Lung (tissue), 12 donors: ENCODE results near the gene ZNF350. TPM values are rescaled to one million over a fixed set of nuclear protein-coding genes. Genes with fewer than 3 reads are reported as not detected.
"Not testable (repeated sequence)": the region's sequence is repeated elsewhere in the genome, so short reads cannot be mapped to it uniquely, and the experiment has no call there.

Experiments used
- ATAC-seq: fragments of 200-7000 bp; cut with Tn5 transposase; one replicate; pipeline ENCODE4 v1.9.1; 2020; ENCODE audit warnings: moderate number of reproducible peaks; ENCODE audit not compliant: insufficient read depth, low FRiP score
- DNase-seq, 3 donors: peaks; one replicate each; pipeline ENCODE4 v3.0.0-alpha.2; 2013 to 2017
- H3K27ac ChIP-seq, 2 donors: one replicate each; pipeline ENCODE4 v1.5.1; 2013; ENCODE audit warnings: mild to moderate bottlenecking in 2 of 2, moderate library complexity in 2 of 2, control low read depth in 1 of 2, inconsistent platforms in 1 of 2, low read depth in 1 of 2, low read length in 1 of 2
- H3K27me3 ChIP-seq, 3 donors: one replicate each; pipeline ENCODE4 v1.5.1; 2013; ENCODE audit warnings: low read length in 2 of 3; ENCODE audit not compliant: control insufficient read depth in 3 of 3, insufficient read depth in 3 of 3
- H3K36me3 ChIP-seq, 4 donors: one replicate each; pipeline ENCODE4 v1.5.1; 2013; ENCODE audit warnings: low read length in 4 of 4, mild to moderate bottlenecking in 1 of 4, moderate library complexity in 1 of 4; ENCODE audit not compliant: control insufficient read depth in 4 of 4, insufficient read depth in 4 of 4
- H3K4me1 ChIP-seq, 5 donors: one replicate each; pipeline ENCODE4 v1.5.1; 2013; ENCODE audit warnings: low read length in 5 of 5, mild to moderate bottlenecking in 2 of 5, moderate library complexity in 1 of 5; ENCODE audit not compliant: control insufficient read depth in 5 of 5, insufficient read depth in 5 of 5
- H3K4me3 ChIP-seq: one replicate; pipeline ENCODE4 v1.5.1; 2013; ENCODE audit warnings: mild to moderate bottlenecking, control low read depth, moderate library complexity
- H3K9ac ChIP-seq, 2 donors: one replicate each; pipeline ENCODE4 v1.5.1; 2013; ENCODE audit warnings: low read length in 2 of 2, control low read depth in 1 of 2; ENCODE audit not compliant: insufficient read depth in 1 of 2
- H3K9me3 ChIP-seq, 4 donors: one replicate each; pipeline ENCODE4 v1.5.1; 2013; ENCODE audit warnings: low read length in 3 of 4, mild to moderate bottlenecking in 1 of 4, moderate library complexity in 1 of 4; ENCODE audit not compliant: control insufficient read depth in 4 of 4, insufficient read depth in 3 of 4
- WGBS, 2 donors: extraction: QIAGEN DNeasy Blood & Tissue Kit; methylation state at CpG; one replicate each; pipeline ENCODE4 v1.1.7; 2013; 5-methylcytosine and 5-hydroxymethylcytosine counted together
- polyA plus RNA-seq, 2 donors: library from polyadenylated mRNA; stranded (reverse); fragments of 200-250 nt; gene quantifications; one replicate each; pipeline ENCODE4 v1.2.1, GENCODE V29; 2013
- total RNA-seq, 2 donors: library from RNA; depleted of rRNA in 1 of 2; stranded (reverse); fragments of >200 nt in 1 of 2; gene quantifications; one replicate each; pipeline ENCODE4 v1.2.1, GENCODE V29; 2014 to 2021
- TF ChIP-seq, protein P1 (sequence below): IDR thresholded peaks from 2 replicates; pipeline ENCODE4 v1.5.1; 2012; ENCODE audit warnings: mild to moderate bottlenecking; ENCODE audit errors: control extremely low read depth, extremely low read depth
- donor health status: control.
- donor health status: control.
- donor health status: Bipolar disorder and iron deficiency.
- donor health status: healthy.
- donor health status: DM: yes; HTN: yes; CAD: no.

ZNF350 gene
- total and polyA plus RNA-seq, 4 donors, result 7.3 to 14.4 (median 8.5) TPM

DNA sequence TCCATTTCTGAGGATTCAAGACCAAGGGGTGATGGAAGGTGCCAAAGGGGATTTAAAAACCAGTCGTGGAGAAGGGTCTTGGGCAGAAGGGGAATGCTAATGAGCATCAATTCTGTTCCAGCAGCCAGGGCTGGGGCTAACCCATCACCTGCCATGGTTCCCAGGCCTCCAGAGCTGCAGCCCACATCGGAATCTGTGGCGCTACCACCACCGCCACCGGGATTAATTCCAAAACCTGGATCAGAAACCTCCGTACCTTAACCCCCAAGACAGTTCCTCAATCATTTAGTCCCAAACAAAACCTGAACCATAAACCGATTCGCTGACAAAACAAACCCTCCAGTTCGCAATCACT lies 20.8 kb upstream of the ZNF350 start:
- Histone ChIP-seq H3K9ac (peak overlapping the region; percentile 78 to 96), H3K27ac (peak overlapping the region; percentile 88 to 89), H3K4me1 (peaks cover 0 to 8% (median 0%) of the 10 kb centered on the region in 5 donors), H3K4me3 (peak overlapping the region; percentile 78), H3K27me3 (no peaks in the 10 kb centered on the region), H3K9me3 (peaks cover 0 to 13% (median 8%) of the 10 kb centered on the region in 4 donors), H3K36me3 (peaks cover under 1 to 22% (median 10%) of the 10 kb centered on the region in 4 donors)
- WGBS, 2 donors, result 7 to 14% methylated on average over 9 of the region's 9 CpGs
- DNase-seq (peak in 1 of 3 donors; percentile 44), ATAC-seq (no peak)
- TF ChIP-seq, protein P1, sequence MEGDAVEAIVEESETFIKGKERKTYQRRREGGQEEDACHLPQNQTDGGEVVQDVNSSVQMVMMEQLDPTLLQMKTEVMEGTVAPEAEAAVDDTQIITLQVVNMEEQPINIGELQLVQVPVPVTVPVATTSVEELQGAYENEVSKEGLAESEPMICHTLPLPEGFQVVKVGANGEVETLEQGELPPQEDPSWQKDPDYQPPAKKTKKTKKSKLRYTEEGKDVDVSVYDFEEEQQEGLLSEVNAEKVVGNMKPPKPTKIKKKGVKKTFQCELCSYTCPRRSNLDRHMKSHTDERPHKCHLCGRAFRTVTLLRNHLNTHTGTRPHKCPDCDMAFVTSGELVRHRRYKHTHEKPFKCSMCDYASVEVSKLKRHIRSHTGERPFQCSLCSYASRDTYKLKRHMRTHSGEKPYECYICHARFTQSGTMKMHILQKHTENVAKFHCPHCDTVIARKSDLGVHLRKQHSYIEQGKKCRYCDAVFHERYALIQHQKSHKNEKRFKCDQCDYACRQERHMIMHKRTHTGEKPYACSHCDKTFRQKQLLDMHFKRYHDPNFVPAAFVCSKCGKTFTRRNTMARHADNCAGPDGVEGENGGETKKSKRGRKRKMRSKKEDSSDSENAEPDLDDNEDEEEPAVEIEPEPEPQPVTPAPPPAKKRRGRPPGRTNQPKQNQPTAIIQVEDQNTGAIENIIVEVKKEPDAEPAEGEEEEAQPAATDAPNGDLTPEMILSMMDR, result no peak

DNA sequence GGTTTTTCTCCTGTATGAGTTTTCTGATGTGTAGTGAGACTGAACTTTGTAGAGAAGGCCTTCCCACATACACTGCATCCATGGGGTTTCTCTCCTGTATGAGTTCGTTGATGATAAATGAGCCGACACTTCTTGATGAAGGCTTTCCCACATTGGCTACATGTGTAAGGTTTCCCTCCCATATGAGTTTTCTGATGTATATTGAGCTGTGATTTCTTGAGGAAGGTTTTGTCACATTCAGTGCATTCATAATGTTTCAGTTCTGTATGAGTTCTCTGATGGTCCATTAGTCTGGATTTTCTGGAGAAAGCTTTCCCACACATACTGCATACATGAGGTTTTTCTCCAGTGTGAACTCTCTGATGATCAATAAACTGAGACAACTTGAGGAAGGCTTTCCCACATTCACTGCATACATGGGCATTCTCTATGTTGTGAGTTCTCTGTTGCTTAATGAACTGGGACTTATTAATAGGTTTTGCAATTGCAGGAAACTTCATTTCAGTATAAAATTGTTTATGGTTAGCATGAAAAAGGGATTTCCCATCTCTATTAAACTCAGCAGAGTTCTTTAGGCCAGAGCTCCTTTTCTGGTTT lies 7.5 kb upstream of the ZNF350 start:
- Histone ChIP-seq H3K4me1 (no peaks in the 10 kb centered on the region), H3K36me3 (peaks cover 29 to 69% (median 51%) of the 10 kb centered on the region in 4 donors), H3K27ac (no peak overlapping the region), H3K27me3 (no peaks in the 10 kb centered on the region), H3K9me3 (peaks cover 41 to 57% (median 47%) of the 10 kb centered on the region in 4 donors), H3K4me3 (no peak overlapping the region), H3K9ac (no peak overlapping the region)
- TF ChIP-seq, protein P1, result no peak
- ATAC-seq (no peak), DNase-seq (no peak)
- 100% methylated on average over 2 of the region's 2 CpGs for WGBS, 2 donors

DNA sequence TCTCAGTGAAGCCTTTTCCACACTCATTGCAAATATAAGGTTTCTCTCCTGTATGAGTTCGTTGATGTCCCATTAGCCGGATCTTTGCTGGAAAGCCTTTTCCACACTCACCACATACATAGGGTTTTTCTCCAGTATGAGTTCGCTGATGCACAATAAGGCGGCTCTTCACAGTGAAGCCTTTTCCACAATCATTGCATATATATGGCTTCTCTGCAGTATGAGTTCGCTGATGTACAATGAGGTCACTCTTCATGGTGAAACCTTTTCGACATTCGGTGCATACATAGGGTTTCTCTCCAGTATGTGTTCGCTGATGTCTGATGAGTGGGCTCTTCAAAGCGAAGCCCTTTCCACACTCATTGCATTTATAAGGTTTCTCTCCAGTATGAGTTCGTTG lies 6.8 kb upstream of the ZNF350 start:
- no peak overlapping the region for H3K27ac ChIP-seq
- DNase-seq (no peak), ATAC-seq (no peak)
- H3K27me3 ChIP-seq, result no peaks in the 10 kb centered on the region
- no peaks in the 10 kb centered on the region for H3K4me1 ChIP-seq
- H3K9me3 ChIP-seq, result peaks cover 36 to 59% (median 49%) of the 10 kb centered on the region in 4 donors
- H3K9ac ChIP-seq, result no peak overlapping the region
- 97 to 99% methylated on average over 10 of the region's 10 CpGs for WGBS, 2 donors
- H3K4me3 ChIP-seq, result no peak overlapping the region
- TF ChIP-seq, protein P1, result no peak
- H3K36me3 ChIP-seq, result peaks cover 27 to 62% (median 46%) of the 10 kb centered on the region in 4 donors

DNA sequence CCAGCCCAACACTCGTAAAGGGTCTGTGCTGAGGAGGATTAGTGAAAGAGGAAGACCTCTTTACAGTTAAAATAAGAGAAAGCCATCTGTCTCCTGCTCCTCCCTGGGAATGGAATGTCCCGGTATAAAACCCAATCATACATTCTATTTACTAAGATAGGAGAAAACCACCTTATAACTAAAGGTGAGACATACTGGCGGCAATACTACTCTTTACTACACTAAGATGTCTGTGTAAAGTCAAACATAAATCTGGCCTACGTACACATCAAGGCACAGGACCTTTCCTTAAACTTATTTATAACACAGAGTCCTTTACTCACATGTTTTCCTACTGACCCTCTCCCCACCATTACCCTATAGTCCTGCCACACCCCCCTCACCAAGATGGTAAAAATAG lies 3.3 kb downstream of the ZNF350 start:
- H3K27me3 ChIP-seq, result no peaks in the 10 kb centered on the region
- H3K4me3 ChIP-seq, result no peak overlapping the region
- peaks cover 0 to 8% (median 0%) of the 10 kb centered on the region in 5 donors for H3K4me1 ChIP-seq
- H3K9me3 ChIP-seq, result peaks cover 2 to 30% (median 13%) of the 10 kb centered on the region in 4 donors
- TF ChIP-seq, protein P1, result no peak
- WGBS, 2 donors, result 97 to 100% methylated on average over 4 of the region's 4 CpGs
- H3K9ac ChIP-seq, result no peak overlapping the region
- DNase-seq (no peak), ATAC-seq (no peak)
- no peak overlapping the region for H3K27ac ChIP-seq
- H3K36me3 ChIP-seq, result peaks cover 6 to 39% (median 18%) of the 10 kb centered on the region in 4 donors

DNA sequence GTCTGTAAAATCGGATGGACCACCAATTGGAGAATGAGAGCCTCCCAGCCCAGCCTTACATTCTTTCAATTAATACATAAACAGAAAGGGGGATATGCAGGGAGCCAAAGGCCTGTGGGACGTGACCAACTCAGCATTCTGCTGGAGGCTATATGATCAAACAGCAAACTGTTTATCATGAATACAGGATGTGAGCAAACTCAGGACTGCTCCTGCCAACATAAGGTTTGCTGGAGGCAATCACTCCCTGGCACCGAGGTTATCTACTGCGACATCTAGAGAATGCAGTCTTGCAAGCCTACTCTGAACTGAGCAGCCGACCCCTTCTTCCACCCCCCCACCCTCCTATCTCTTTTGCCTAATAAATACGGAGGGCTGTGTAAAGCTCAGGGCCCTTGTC lies 5.7 kb downstream of the ZNF350 start:
- H3K4me3 ChIP-seq, H3K9ac ChIP-seq, H3K27ac ChIP-seq, DNase-seq, ATAC-seq, H3K4me1 ChIP-seq, H3K27me3 ChIP-seq: not testable (repeated sequence)
- 94 to 96% methylated on average over 6 of the region's 6 CpGs for WGBS, 2 donors
- H3K36me3 ChIP-seq, result peaks cover 6 to 47% (median 22%) of the 10 kb centered on the region in 4 donors
- H3K9me3 ChIP-seq, result peaks cover 2 to 43% (median 22%) of the 10 kb centered on the region in 4 donors
